HG03460 (cell line): ENCODE results near the gene KRTAP1-5.
"Not testable (repeated sequence)": the region's sequence is repeated elsewhere in the genome, so short reads cannot be mapped to it uniquely, and the experiment has no call there.

Experiments used
- ATAC-seq: cut with Tn5 transposase; IDR thresholded peaks from one replicate; pipeline ENCODE4 v1.9.1; 2021; ENCODE audit not compliant: unreplicated experiment

Gene KRTAP1-5

GRCh38 chr17:41049110-41049509, 22.1 kb upstream of the KRTAP1-5 start:
- ATAC-seq, result no peak

GRCh38 chr17:41048441-41048840, 21.4 kb upstream of the KRTAP1-5 start:
- ATAC-seq, result no peak

GRCh38 chr17:41046735-41047465, 19.9 kb upstream of the KRTAP1-5 start, which contains the start of gene KRTAP2-1:
Gene KRTAP2-1 (minus strand): TSS chr17:41047316. CDS start chr17:41047267, 49 bp downstream.
- ATAC-seq, result not testable (repeated sequence)

GRCh38 chr17:41042953-41043352, 15.9 kb upstream of the KRTAP1-5 start:
- ATAC-seq, result no peak

- not testable (repeated sequence) for ATAC-seq
These were observed 14.0 kb upstream of the KRTAP1-5 start, which contains the start of gene KRTAP1-1 for GRCh38 chr17:41040783-41041571. Gene KRTAP1-1 (minus strand): TSS chr17:41041450. CDS start chr17:41041397, 53 bp downstream.

- ATAC-seq, result no peak
These were observed 10.9 kb upstream of the KRTAP1-5 start for GRCh38 chr17:41037853-41038350.

- not testable (repeated sequence) for ATAC-seq
These were observed 7.4 kb upstream of the KRTAP1-5 start, which contains the start of gene KRTAP1-3 for GRCh38 chr17:41034346-41034935. Gene KRTAP1-3 (minus strand): TSS chr17:41034874. CDS start chr17:41034821, 53 bp downstream.

- no peak for ATAC-seq
These were observed 2.7 kb upstream of the KRTAP1-5 start, which contains the start of gene KRTAP1-4 for GRCh38 chr17:41029633-41030245. Gene KRTAP1-4 (minus strand): TSS chr17:41030195. CDS start chr17:41030078, 117 bp downstream.

- ATAC-seq, result no peak
These were observed 2.3 kb downstream of the KRTAP1-5 start for GRCh38 chr17:41024697-41025096.

GRCh38 chr17:41020336-41020735, 6.7 kb downstream of the KRTAP1-5 start:
- no peak for ATAC-seq

GRCh38 chr17:41019415-41019814, 7.6 kb downstream of the KRTAP1-5 start:
- no peak for ATAC-seq

- ATAC-seq, result no peak
These were observed 8.5 kb downstream of the KRTAP1-5 start for GRCh38 chr17:41018541-41018940.

GRCh38 chr17:41016578-41017215, 10.3 kb downstream of the KRTAP1-5 start:
- no peak for ATAC-seq

- no peak for ATAC-seq
These were observed 11.6 kb downstream of the KRTAP1-5 start for GRCh38 chr17:41015454-41015853.

- no peak for ATAC-seq
These were observed 13.4 kb downstream of the KRTAP1-5 start for GRCh38 chr17:41013606-41014005.

- no peak for ATAC-seq
These were observed 13.8 kb downstream of the KRTAP1-5 start for GRCh38 chr17:41013181-41013580.

- no peak for ATAC-seq
These were observed 14.5 kb downstream of the KRTAP1-5 start for GRCh38 chr17:41012326-41013120.

GRCh38 chr17:41010441-41010840, 16.6 kb downstream of the KRTAP1-5 start:
- ATAC-seq, result no peak

- no peak for ATAC-seq
These were observed 17.1 kb downstream of the KRTAP1-5 start for GRCh38 chr17:41009936-41010335.
